ENCODE data around the gene APOM.

Gene APOM

DNA sequence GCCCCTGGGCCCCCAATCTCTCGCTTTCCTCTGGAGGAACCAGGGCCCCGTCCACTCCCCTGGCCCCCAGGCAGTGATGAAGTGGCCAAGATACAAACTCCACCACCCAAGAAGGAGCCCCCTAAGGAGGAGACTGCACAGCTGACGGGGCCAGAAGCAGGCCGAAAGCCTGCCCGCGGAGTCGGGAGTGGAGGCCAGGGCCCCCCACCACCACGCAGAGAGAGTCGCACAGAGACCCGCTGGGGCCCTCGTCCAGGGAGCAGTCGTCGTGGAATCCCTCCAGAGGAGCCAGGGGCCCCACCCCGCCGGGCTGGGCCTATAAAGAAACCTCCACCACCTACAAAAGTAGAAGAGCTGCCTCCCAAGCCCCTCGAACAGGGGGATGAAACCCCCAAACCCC is 24.5 kb upstream of the APOM start:
- no peak for DNase-seq (ENCODE audit: low read depth)

DNA sequence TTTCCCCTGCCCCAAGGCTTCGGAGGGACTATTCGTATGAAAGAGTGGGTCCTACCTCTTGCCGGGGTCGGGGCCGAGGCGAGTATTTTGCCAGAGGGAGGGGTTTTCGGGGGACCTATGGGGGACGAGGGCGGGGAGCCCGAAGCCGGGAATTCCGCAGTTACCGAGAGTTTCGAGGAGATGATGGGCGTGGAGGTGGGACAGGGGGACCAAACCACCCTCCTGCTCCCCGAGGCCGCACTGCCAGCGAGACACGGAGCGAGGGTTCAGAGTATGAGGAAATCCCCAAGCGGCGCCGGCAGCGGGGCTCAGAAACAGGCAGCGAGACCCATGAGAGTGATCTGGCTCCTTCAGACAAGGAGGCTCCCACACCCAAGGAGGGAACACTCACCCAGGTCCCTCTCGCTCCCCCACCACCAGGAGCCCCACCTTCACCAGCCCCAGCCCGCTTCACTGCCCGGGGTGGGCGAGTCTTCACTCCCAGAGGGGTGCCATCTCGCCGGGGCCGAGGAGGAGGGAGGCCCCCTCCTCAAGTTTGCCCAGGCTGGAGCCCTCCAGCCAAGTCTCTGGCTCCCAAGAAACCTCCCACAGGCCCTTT is 23.9 kb upstream of the APOM start:
- DNase-seq (ENCODE audit: low read depth) = no peak

DNA sequence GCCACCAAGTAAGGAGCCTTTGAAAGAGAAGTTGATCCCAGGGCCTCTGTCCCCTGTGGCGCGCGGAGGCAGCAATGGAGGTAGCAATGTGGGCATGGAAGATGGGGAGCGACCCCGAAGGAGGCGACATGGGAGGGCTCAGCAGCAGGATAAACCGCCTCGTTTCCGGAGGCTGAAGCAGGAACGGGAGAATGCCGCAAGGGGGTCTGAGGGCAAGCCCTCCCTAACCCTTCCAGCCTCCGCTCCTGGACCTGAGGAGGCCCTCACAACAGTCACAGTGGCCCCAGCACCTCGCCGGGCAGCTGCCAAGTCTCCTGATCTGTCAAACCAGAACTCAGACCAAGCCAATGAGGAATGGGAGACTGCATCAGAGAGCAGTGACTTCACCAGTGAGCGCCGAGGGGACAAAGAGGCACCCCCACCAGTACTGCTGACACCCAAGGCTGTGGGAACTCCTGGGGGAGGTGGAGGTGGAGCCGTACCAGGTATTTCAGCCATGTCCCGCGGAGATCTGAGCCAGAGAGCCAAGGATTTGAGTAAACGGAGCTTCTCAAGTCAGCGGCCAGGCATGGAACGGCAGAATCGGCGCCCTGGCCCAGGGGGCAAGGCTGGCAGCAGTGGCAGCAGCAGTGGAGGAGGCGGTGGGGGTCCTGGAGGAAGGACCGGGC is 23.3 kb upstream of the APOM start:
- no peak for DNase-seq (ENCODE audit: low read depth)

DNA sequence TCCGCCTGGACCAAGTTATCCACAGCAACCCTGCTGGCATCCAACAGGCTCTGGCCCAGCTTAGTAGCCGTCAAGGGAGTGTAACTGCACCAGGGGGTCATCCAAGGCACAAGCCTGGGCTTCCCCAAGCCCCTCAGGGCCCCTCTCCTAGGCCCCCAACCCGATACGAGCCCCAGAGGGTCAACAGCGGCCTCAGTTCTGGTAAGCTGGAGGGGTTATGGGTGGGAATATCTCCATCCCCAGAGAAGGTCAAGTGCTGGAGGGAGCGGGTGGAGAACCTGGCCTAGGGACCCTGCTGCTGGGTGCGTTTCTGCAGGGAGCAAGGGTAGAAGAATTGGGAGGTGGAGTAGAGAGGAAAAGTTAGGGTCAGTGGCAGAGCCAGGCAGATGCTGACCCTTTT is 22.2 kb upstream of the APOM start:
- no peak for DNase-seq (ENCODE audit: low read depth)

DNA sequence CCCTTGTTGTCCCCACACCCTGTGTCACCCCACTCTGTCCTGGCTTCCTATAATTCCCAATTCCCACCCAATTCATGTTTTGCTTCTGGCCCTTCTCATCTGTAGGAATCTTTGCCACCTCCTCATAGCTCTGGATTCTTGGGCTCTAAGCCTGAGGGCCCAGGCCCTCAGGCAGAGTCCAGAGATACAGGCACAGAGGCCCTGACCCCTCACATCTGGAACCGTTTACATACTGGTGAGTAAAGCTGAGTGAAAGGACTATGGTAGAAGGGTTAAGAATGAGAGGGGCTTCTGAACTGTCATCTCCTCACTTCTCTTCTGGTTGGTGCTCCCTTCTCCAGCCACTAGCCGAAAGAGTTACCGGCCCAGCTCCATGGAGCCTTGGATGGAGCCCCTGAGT is 21.6 kb upstream of the APOM start:
- DNase-seq (ENCODE audit: low read depth) = no peak

DNA sequence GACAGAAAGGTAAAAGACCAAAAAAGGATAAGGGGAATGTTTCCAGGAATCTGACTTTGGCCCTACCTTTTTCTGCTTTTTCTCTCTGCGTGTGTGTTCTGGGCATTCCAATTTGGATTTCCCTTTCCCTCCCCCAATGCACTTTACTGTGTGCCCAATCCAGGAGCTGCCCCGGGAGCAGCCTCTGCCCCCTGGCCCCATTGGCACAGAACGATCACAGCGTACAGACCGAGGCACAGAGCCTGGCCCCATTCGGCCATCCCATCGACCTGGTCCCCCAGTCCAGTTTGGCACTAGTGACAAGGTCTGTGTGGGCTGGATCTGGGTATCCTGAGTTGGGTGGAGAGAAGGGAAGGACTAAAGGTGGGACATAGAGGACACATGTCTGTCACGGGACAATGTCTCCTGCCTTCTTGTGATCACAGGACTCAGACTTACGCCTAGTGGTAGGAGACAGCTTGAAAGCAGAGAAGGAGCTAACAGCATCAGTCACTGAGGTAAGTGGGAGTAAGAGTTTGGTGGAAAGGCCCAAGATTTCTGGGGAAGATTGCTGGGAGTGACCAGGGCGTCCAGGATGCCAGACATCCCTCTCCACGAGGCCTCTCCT is 20.6 kb upstream of the APOM start:
- DNase-seq (ENCODE audit: low read depth) = no peak

DNA sequence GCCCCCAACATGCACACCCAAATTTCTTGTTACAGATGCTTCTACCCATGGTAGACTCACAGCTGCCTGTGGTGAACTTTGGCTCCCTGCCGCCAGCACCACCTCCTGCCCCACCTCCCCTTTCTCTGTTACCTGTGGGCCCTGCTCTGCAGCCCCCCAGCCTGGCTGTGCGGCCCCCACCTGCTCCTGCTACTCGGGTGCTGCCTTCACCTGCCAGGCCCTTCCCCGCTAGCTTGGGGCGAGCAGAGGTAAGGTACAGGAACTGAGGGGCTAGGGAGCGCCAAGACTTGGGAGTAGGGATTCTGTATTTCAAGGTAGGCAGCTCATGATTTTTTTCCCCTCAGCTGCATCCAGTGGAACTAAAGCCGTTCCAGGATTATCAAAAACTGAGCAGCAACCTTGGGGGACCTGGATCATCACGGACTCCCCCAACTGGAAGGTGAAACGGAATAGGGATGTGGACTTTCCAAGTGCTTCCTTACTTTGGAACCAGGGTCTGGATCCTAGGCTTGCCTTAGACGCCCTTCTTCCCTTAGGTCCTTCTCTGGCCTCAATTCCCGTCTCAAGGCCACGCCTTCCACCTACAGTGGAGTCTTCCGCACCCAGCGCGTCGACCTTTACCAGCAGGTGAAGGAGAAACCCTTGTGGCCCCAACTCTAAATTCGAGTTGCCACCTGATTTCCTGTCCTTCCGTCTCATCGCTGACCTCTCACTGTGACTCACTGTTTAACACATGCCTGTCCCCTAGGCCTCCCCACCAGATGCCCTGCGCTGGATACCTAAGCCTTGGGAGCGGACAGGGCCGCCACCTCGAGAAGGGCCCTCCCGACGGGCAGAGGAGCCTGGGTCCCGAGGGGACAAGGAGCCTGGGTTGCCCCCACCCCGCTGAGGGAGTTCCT is 18.7 kb upstream of the APOM start:
- DNase-seq (ENCODE audit: low read depth) = no peak

DNA sequence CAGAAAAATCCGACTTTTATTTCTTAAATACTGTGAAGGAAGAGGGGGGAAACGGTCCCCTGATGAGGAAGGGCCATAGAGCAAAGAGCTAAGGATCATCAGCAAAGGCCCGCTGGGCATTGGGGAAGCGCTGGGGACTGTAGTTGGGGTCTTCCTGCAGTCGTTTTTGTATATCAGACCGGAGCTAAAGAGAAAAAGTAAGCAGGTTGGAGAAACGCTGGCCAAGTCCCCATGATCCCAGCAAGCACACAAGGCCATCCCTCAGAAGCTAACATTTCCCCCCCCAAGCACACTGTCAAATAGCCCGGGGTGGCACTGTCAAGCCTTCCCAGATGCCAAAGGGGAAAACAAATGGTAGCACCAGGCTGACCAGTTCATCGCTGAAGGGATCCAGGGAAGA is 16.7 kb upstream of the APOM start:
- DNase-seq (ENCODE audit: low read depth) = no peak

DNA sequence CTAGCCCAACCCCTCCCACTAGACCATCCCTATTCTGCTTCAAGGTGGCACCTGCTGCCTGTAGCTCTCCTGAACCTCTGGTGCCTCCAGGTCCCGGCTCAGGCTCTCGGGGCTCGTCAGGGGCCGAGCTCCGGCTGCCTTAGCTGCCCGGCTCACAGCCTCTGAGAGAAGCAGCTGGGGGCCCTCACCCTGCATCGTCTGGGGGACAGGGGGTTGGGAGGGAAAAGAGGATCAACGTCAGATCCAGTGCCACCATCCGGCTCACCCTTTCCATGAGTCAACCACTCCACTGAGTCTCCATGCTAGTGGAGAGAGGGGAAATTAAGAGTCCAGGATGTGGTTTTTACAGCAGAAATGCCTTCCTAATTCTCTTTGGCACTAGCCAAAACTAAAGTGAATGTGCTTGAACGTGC is 16.2 kb upstream of the APOM start:
- DNase-seq (ENCODE audit: low read depth) = no peak

DNA sequence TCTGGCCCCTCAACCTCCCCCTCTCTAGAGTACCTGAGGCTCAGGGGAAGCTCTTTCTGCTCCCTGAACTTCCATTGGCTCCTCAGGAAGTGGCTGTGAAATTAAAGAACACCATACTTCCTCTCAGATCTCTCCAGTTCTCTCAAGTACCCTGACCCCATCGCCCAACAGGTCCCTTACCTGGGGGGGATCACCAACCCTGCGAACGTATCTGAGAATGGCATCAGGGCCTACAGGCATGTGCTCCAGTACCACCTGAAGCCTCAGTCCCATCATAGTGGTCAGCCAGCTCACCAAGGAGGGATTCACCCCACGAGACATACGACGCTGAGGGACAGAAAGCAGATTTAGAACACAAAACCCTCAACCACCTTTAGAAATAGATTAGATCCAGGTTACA is 15.1 kb upstream of the APOM start:
- no peak for DNase-seq (ENCODE audit: low read depth)

DNA sequence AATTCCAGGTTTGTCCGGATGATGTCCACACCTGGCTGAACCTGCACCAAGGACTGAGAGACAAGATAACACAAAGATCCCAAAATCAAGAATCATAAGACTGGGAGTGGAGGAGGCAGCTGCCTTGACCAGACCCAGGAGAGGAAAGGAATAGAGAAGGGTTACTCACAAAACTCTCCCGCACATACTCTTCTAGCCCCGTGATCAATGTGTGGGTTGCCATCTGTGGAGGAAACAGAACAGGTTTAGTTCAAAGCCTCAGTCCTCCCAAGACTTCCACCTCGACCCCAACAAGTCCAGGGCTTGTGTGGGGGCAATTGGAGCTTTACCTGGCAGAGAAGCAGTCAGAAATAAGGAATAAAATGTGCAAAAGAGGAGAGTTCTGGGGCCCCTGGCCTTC is 14.3 kb upstream of the APOM start:
- DNase-seq (ENCODE audit: low read depth) = no peak

DNA sequence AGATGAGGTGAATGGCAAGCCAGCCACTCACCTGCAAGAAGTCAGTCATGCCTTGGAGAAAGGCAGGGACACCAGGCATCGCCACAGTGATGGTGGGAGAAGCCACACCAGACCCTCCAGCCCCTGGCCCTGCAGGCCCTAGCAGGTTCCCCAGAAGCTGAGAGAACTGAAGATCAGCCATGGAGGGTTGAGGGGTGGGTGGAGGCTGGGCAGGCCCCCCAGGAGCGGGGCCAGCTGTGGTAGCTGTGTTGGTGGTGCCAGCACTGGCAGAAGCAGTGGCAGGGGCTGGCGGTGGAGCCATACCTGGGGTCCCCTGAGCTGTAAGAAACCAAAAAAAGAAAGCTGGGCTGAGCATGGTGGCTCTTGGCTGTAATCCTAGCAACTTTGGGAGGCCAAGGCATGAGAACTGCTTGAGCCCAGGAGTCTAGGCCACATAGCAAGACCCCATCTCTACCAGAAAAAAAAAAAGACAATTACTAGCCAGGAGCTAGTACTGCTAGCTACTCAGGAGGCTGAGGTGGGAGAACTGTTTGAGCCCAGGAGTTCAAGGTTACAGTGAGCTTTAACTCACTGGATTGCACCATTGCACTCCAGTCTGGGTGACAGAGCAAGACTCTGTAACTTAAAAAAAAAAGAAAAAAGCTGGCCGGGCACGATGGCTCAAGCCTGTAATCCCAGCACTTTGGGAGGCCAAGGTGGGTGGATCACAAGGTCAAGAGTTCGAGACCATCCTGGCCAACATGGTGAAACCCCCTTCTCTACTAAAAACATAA is 12.7 kb upstream of the APOM start:
- no peak for DNase-seq (ENCODE audit: low read depth)

DNA sequence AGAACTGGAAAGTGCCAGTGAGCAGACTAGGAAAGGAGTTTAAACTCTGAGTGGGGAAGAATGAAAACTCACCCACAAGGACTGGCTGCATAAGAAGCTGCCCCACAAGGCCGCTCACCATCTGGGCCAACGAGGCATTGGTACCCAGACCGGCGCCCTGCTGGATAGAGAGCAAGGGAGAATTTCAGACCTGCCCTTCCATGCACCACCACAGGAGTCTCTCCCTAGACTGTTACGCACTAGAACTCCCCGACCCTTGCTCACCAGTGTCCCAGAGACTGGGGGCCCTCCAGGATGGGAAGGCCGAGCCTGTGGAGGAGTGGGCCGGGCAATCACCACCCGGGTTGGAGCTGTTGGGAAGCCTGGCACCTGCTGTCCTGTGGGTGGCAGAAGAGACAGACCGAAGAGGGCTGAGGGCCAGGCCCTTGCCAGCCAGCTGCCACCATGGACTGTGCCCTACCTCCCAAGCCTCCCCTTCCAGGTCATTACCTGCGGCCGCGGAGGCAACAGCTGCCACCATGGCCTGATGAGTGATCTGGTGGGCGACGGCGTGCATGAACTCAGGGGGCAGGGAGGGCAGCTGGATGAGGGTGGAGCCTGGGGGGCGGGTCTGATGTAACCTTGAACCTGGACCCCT is 11.8 kb upstream of the APOM start:
- DNase-seq (ENCODE audit: low read depth) = no peak

DNA sequence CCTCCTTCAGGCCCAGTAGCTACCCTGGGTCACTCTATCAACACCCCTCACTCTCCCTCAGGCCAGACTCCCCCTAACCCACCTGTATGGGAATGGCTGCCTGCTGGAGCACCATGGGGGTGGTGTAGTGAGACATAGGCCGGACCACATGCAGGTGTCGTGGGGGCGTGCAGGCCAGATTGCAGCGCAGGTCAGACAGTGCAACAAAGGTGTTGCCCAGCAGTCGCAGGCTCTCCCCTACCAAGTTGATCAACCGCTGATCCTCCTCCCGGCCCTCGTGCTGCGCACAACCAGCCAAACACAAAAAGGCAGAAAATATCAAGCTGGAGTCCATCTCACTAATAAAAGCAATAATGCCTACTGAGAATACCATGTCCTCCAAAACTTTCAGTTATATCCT is 10.4 kb upstream of the APOM start:
- DNase-seq (ENCODE audit: low read depth) = no peak

DNA sequence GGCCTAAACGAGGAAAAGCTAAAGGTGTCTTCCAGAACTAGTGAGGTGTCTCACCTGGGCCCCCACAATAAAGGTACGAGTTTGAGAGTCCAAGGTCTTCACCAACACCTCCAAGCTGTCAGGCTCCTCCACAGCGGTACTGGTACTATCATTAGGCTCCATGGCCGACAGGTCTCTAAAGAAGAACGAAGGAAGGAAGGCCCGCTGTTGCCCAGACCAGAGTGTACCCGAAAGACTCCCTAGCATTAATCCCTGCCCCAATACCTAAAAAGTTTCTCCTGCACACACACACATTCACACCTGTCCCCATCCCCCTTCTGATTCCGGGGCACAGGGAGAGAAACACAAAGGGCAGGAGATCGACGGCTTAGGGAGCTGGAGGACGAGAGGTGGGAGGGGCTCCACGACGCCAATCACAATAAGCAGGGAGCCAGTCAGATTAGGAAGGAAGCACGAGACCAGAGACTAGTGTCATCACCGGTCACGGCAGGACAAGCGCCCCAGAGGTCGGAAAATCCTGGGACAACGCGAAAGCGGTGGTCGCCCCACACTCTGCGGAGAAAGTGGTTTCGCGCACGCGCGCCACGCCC is 4.0 kb upstream of the APOM start:
- DNase-seq (ENCODE audit: low read depth) = no peak

DNA sequence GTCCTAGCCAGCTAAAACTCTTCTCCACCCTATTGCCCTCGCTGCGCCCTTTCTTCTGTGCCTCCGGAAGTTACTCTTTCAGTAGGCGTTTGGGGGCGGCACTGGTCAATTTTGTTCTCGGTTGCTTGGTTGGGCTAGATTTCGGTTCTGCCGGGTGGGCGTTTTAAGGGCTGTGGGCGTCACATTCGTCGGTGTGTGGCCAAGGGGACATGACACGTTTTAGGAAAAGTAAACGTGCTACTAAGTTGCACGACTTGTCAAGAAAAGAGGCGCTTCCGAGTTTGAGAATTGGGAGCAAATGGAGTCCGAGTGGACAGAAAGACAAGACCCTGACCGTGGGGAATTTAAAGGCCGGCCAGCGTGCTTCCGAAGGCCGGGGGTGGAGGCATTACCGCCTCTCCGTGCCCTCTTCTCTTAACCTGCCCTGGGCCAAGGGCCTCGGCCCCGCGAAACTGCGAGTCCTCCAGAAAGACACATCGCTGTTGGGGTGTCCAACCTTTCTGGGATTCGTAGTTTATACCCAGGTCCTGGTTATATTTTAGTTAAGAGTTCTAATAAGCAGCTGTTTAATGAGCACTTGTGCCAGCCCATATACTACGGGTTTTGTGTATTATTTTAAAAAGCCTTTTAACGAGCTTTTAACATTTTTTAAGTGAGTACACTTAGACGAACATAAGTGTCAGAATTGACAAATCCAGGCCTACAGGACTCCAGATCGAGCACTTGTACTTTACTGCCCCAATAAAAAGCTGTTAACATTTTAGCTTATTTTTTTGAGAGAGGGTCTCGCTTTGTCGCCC is 2.6 kb upstream of the APOM start:
- DNase-seq (ENCODE audit: low read depth) = no peak

DNA sequence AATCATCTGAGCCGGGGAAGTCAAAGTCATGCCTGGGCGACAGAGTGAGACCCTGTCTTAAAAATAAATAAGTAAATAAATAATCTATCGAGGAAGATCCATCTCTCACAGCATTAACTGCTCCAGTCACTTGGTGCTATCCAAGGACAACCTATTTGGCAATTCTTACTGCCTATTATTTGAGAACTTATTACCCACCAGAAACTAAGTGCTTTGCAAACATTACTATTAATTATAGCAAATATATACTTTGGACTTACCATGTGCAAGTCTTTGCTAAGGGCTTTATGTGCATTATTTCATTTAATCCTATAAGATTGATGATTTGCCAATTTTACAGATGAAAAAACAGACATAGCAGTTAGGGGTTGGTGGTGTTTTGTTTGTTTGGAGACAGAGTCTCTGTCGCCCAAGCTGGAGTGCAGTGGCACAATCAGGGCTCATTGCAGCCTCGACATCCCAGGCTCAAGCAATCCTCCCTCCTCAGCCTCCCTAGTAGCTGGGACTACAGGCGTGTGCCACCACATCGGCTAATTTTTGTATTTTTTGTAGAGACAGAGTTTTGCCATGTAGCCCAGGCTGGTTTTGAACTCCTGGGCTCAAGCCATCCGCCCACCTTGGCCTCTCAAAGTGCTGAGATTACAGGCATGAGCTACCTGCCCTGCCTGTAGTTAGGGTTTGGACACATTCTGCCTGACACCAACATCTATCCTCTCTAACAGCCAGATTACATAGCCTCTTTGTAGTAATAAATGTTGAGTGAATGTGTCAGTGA is 933 bp upstream of the APOM start:
- DNase-seq (ENCODE audit: low read depth) = no peak

DNA sequence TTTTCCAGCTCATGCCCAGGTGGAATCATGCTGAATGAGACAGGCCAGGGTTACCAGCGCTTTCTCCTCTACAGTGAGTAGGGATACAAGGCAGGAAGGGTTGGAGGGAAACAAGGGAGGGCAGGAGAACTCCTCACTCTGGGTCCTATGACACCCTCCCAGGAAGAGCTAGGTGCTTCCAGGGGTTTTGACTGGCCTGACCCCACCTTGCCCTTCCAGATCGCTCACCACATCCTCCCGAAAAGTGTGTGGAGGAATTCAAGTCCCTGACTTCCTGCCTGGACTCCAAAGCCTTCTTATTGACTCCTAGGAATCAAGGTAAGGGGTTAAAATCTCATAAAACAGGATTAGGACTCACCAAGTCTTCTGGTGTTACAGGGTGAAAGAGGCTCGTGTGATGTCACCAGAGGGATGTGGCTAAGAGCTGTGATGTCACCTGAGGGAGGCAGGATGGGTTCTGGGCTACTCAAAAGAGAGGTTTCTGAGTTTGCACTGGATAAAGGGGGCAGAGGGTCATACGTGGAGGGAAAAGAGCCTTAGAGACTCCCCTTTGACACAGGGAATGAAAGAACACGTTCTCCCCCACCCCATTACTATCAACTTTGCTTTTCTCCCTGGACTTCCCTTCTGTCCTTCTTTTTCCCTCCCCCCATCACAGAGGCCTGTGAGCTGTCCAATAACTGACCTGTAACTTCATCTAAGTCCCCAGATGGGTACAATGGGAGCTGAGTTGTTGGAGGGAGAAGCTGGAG is 1.9 kb downstream of the APOM start:
- no peak for DNase-seq (ENCODE audit: low read depth)

DNA sequence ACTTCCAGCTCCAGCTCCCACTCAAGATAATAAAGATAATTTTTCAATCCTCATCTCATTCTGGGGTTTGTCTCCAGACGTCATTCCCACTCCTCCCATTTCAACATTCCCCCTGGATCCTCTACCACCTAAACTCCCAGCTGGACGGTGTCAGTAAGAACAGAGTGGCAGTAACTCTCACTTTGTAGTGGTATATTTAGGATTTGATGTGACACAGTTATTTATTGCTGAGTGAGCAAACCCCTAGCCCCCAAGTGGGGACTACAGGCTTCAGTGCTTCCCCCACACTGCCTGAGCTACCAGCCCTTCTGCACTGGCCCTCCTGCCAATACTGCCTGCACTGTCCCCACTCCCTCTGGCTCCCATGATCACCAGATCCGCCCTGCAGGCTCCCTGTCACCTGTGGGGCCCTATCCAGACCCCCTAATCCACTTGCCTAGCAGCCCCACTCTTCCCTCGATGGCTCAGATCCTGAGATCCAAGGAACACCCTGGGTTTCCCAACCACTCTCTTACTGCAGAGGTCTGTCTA is 2.5 kb downstream of the APOM start:
- DNase-seq (ENCODE audit: low read depth) = no peak
